Activated naive CD8-positive, alpha-beta T cell treated with anti-CD3 and anti-CD28 coated beads, Interleukin-2, amount 10 ng/mL, durations not matched to agents 7 days and 5 days (primary cell): ENCODE results near the gene CD9. TPM values are rescaled to one million over a fixed set of nuclear protein-coding genes. Genes with fewer than 3 reads are reported as not detected.

Experiments
- ATAC-seq: fragments of 150-1000 bp; cut with Tn5 transposase; one replicate; pipeline ENCODE4 v1.10.0; 2021; ENCODE audit warnings: low read depth, moderate library complexity
- POLR2A ChIA-PET: fragments of 350-600 bp; sonication (Branson Sonifier 250); formaldehyde crosslinking; loops from one replicate; lab custom pipeline; 2021; ENCODE audit warnings: antibody characterized with exemption; lab: Charles Lee
- DNase-seq: peaks from one replicate; pipeline ENCODE4 v3.0.0; 2021
- H3K27ac Mint-ChIP-seq: one replicate; pipeline ENCODE4 v1.8.0; 2022; ENCODE audit warnings: mild to moderate bottlenecking, mixed read lengths
- H3K27me3 Mint-ChIP-seq: one replicate; pipeline ENCODE4 v1.8.0; 2022; ENCODE audit warnings: mild to moderate bottlenecking, moderate library complexity, mixed read lengths
- H3K36me3 Mint-ChIP-seq: one replicate; pipeline ENCODE4 v1.8.0; 2021; ENCODE audit warnings: mild to moderate bottlenecking, mixed read lengths
- H3K4me1 Mint-ChIP-seq: one replicate; pipeline ENCODE4 v1.8.0; 2021; ENCODE audit warnings: mixed read lengths
- H3K4me3 Mint-ChIP-seq: one replicate; pipeline ENCODE4 v1.8.0; 2022; ENCODE audit warnings: mild to moderate bottlenecking, moderate library complexity, mixed read lengths
- H3K9me3 Mint-ChIP-seq: one replicate; pipeline ENCODE4 v1.8.0; 2021; ENCODE audit warnings: mixed read lengths
- total RNA-seq, 2 experiments: library from RNA; stranded (reverse); gene quantifications; one replicate each; pipeline ENCODE4 v1.2.3, GENCODE V29; 2021

CD9 gene
- total RNA-seq, 2 experiments from 2014 or later = 8.8 to 14.0 TPM

DNA sequence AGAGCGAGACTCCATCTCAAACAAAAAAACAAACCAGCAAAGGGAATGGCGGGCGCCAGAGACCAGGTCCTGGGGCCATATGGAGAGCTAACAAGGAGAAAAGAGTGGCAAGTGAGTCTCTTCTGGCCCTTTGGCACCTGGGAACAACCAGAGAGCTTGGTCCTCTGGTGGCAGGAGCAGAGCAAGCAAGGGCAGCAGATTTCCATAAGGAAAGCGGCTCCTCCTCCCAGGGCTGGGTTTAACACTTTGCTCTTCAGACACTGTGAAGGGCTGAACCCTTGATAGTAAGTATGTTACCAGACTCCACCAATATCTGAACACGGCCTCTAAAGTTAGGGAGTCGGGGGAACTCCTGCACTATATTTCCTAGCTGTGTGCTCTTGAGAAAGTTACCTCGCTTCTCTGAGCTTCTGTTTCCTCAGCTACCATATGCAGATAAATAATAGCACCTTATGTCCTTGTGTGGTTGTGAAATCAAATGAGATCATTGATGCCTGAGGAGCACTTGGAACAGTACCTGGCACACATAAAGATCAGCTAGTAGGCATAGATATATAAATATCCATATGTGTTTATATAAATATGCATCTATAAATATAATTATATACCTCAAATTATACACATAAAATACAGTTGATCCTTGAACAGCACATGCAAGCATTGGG, 76.9 kb downstream of the CD9 start:
- no peaks in the 10 kb centered on the region for H3K9me3 Mint-ChIP-seq
- H3K36me3 Mint-ChIP-seq = no peaks in the 10 kb centered on the region
- ATAC-seq (no peak), DNase-seq (no peak)
- POLR2A ChIA-PET = no interaction called here
- no peaks in the 10 kb centered on the region for H3K4me1 Mint-ChIP-seq
- no peak overlapping the region for H3K4me3 Mint-ChIP-seq
- peaks cover 38% of the 10 kb centered on the region for H3K27me3 Mint-ChIP-seq
- H3K27ac Mint-ChIP-seq = no peak overlapping the region

GRCh38 chr12:6277982-6278438, 77.8 kb downstream of the CD9 start:
- peaks cover 38% of the 10 kb centered on the region for H3K27me3 Mint-ChIP-seq
- H3K36me3 Mint-ChIP-seq = no peaks in the 10 kb centered on the region
- no peak for ATAC-seq
- H3K4me1 Mint-ChIP-seq = no peaks in the 10 kb centered on the region
- no peaks in the 10 kb centered on the region for H3K9me3 Mint-ChIP-seq
- DNase-seq = no peak
- POLR2A ChIA-PET = interaction anchor here (1.6 kb wide), 1 partner anchor 88 kb away, joined by 3 read pairs; no protein-coding TSS in a partner anchor
- H3K4me3 Mint-ChIP-seq = peak overlapping the region; percentile 74
- H3K27ac Mint-ChIP-seq = no peak overlapping the region

DNA sequence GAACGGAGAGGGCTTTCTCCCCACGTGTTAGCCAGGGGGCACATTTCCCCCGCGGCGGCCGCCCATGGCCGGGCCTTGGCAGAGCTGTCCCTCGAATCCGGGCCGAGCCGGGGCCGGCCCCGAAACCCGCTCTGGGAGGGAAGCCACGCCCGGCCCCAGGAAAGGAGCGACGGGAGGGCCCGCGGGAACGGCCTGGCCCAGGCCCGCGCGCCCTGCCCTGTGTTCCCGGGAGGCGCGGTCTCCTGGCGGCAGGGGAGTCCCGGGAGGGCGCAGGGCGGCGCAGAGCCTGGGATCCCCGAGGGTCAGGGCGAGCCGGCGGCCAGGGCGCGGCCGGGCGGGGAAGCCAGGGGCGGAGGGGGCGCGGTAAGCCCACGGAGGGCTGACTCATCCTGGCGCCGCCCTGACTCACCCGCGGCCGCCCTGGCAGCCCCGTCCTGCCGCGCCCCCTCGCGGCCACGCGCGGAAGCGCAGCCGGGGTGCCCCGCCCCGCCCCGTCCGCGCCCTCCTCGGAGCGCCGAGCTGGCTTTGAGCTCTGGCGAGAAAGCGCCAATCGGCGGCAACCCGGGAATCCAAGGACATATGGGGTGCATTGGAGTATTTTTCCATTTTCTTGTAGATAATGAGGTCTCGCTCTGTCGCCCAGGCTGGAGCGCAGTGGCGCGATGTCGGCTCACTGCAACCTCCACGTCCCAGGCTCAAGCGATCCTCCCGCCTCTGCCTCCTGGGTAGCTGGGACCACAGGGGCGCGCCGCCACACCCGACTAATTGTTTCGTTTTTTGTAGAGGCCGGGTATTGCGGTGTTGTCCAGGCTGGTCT, 78.4 kb downstream of the CD9 start:
- H3K27ac Mint-ChIP-seq = no peak overlapping the region
- no peaks in the 10 kb centered on the region for H3K4me1 Mint-ChIP-seq
- peaks cover 36% of the 10 kb centered on the region for H3K27me3 Mint-ChIP-seq
- H3K36me3 Mint-ChIP-seq = no peaks in the 10 kb centered on the region
- peak overlapping the region; percentile 74 for H3K4me3 Mint-ChIP-seq
- DNase-seq = peak; percentile 98
- H3K9me3 Mint-ChIP-seq = no peaks in the 10 kb centered on the region
- peak; percentile 95 for ATAC-seq
- POLR2A ChIA-PET = interaction anchor here (1.6 kb wide), 1 partner anchor 88 kb away, joined by 3 read pairs; no protein-coding TSS in a partner anchor

- Mint-ChIP-seq H3K4me3 (peak overlapping the region; percentile 18), H3K4me1 (no peaks in the 10 kb centered on the region), H3K27me3 (peaks cover 34% of the 10 kb centered on the region), H3K27ac (no peak overlapping the region), H3K36me3 (no peaks in the 10 kb centered on the region), H3K9me3 (no peaks in the 10 kb centered on the region)
- POLR2A ChIA-PET = interaction anchor here (1.6 kb wide), 1 partner anchor 89 kb away, joined by 3 read pairs; no protein-coding TSS in a partner anchor
- ATAC-seq (no peak), DNase-seq (no peak)
Measured at GRCh38 chr12:6279256-6279628, 79.0 kb downstream of the CD9 start.

DNA sequence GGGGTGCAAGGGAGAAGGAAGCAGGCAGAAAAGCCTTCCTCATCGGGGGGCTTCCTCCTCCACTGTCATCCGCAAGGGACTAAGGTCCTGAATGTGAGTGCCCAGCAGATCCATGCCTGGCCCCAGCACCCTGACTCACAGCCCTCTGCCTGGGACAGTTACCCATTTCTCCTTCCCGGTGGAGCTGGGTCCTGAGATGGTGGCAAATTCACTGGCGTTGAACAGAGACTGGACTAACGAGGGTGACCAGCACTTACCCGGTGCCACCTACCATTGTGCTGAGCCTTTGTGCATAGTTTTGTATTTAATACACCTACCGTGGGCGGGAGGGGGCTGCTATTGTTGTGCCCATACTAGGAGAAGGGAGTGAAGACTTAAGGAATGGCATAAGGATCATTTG, 79.4 kb downstream of the CD9 start:
- H3K4me1 Mint-ChIP-seq = peaks cover under 1% of the 10 kb centered on the region
- H3K9me3 Mint-ChIP-seq = no peaks in the 10 kb centered on the region
- DNase-seq = no peak
- H3K27ac Mint-ChIP-seq = no peak overlapping the region
- no peaks in the 10 kb centered on the region for H3K36me3 Mint-ChIP-seq
- POLR2A ChIA-PET = no interaction called here
- H3K27me3 Mint-ChIP-seq = peaks cover 34% of the 10 kb centered on the region
- H3K4me3 Mint-ChIP-seq = no peak overlapping the region
- no peak for ATAC-seq

DNA sequence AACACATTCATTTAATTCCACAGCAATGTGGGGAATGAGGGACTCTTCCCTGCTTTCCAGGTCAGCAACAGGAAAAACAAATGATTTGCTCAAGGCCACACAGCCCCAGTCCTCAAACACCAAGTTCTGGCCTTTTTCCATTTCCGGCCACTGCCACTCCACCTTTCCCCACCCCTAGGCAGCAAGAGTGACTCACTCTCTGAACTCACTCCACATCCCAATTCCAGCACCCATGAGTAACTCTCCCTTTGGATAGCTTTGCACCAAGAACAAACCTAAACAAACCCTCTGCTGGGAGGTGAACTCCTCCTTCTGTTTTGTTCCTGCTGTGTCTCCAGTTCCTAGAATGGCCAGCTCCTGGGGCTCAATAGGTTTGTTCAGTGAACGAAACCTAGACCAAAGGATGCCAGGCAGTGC, 79.9 kb downstream of the CD9 start:
- Mint-ChIP-seq H3K27me3 (peaks cover 35% of the 10 kb centered on the region), H3K27ac (no peak overlapping the region), H3K4me1 (peaks cover 3% of the 10 kb centered on the region), H3K4me3 (no peak overlapping the region), H3K36me3 (no peaks in the 10 kb centered on the region), H3K9me3 (no peaks in the 10 kb centered on the region)
- POLR2A ChIA-PET = no interaction called here
- ATAC-seq (no peak), DNase-seq (no peak)

GRCh38 chr12:6280672-6281071, 80.5 kb downstream of the CD9 start:
- Mint-ChIP-seq H3K9me3 (no peaks in the 10 kb centered on the region), H3K27ac (no peak overlapping the region), H3K27me3 (peaks cover 36% of the 10 kb centered on the region), H3K4me1 (peaks cover 4% of the 10 kb centered on the region), H3K4me3 (no peak overlapping the region), H3K36me3 (no peaks in the 10 kb centered on the region)
- no peak for ATAC-seq
- POLR2A ChIA-PET = no interaction called here
- DNase-seq = no peak

DNA sequence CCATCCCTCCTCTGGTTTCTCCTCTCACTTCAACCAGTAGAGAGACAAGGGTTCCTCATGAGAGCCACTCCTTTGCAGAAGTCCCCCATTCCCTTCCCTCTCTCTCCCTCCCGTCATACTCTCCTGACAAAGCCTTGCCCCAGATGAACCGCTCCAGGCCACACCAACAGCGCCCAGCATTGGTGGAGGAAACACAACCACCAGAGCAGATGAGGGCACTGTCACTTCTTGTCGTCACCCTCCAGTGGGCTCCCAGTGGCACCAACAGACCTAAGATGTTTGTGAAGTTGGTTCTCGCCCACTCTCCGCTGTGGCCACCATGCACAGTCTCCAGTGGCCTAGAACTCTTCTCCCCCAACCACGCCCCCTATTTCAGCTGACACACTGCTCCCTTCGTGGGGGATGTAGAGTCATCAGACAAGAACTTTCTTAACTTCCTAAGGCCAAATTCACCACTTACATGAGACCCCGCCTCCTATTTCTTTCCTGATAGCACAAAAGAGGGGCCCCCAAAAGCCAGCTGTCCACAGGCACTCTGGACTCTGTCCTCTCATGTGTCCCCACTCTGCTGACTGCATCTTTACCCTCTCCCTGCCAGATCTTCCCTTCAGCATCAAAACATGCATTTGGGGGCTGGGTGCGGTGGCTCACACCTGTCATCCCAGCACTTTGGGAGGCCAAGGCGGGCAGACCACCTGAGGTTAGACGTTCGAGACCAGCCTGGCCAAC, 81.0 kb downstream of the CD9 start:
- peaks cover 4% of the 10 kb centered on the region for H3K4me1 Mint-ChIP-seq
- peaks cover 30% of the 10 kb centered on the region for H3K27me3 Mint-ChIP-seq
- POLR2A ChIA-PET = no interaction called here
- no peaks in the 10 kb centered on the region for H3K36me3 Mint-ChIP-seq
- no peak overlapping the region for H3K27ac Mint-ChIP-seq
- ATAC-seq (no peak), DNase-seq (no peak)
- H3K9me3 Mint-ChIP-seq = no peaks in the 10 kb centered on the region
- H3K4me3 Mint-ChIP-seq = no peak overlapping the region

DNA sequence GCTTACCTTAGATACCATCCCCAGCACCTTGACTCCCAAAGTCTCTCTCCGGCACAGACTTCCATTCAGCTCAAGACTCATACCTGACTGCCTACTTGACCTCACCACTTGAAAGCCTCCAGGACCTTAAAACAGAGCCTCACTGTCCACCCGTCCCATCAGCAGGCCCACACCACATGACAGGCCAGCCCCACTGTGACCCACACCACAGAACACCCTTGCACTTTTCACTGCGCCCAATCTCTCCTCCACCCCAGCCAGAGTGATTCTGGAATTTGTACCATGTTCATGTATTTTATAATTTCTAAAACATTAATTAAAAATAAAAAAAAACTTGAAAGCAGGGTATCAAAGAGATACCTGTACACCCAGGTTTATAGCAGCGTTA, 82.2 kb downstream of the CD9 start:
- Mint-ChIP-seq H3K36me3 (no peaks in the 10 kb centered on the region), H3K27ac (no peak overlapping the region), H3K4me1 (peaks cover 4% of the 10 kb centered on the region), H3K4me3 (no peak overlapping the region), H3K27me3 (peaks cover 20% of the 10 kb centered on the region), H3K9me3 (no peaks in the 10 kb centered on the region)
- DNase-seq = no peak
- ATAC-seq = no peak
- POLR2A ChIA-PET = no interaction called here

DNA sequence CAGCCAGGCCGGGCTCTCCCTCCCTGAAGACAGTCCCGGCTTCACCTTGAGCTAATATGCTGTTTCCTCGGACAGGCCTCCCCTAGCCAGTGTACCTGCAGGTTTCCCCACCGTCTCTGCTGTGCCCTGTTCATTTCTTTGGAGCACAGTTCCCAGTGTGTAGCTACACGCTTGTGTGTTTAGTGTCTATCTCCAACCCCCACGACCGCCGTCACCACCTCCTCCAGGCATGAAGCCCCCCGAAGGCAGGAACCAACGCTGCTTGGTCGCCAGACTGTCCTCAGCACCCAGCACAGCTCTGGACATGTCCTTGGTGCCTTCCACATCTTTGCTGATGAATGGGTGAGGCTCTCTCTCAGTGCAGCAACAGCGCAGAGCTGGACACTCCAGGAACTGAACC, 84.1 kb downstream of the CD9 start:
- DNase-seq (no peak), ATAC-seq (no peak)
- POLR2A ChIA-PET = no interaction called here
- no peaks in the 10 kb centered on the region for H3K9me3 Mint-ChIP-seq
- H3K4me1 Mint-ChIP-seq = peaks cover 4% of the 10 kb centered on the region
- no peaks in the 10 kb centered on the region for H3K36me3 Mint-ChIP-seq
- H3K27me3 Mint-ChIP-seq = peaks cover 21% of the 10 kb centered on the region
- H3K4me3 Mint-ChIP-seq = no peak overlapping the region
- H3K27ac Mint-ChIP-seq = no peak overlapping the region

- DNase-seq (peak; percentile 55), ATAC-seq (peak; percentile 69)
- peaks cover 4% of the 10 kb centered on the region for H3K4me1 Mint-ChIP-seq
- H3K4me3 Mint-ChIP-seq = no peak overlapping the region
- H3K36me3 Mint-ChIP-seq = no peaks in the 10 kb centered on the region
- H3K27ac Mint-ChIP-seq = no peak overlapping the region
- H3K27me3 Mint-ChIP-seq = peaks cover 16% of the 10 kb centered on the region
- no peaks in the 10 kb centered on the region for H3K9me3 Mint-ChIP-seq
- POLR2A ChIA-PET = no interaction called here
Measured at GRCh38 chr12:6285063-6285477, 84.9 kb downstream of the CD9 start.

GRCh38 chr12:6285532-6286306, 85.5 kb downstream of the CD9 start:
- ATAC-seq = no peak
- H3K27ac Mint-ChIP-seq = no peak overlapping the region
- DNase-seq = no peak
- no peaks in the 10 kb centered on the region for H3K9me3 Mint-ChIP-seq
- POLR2A ChIA-PET = no interaction called here
- H3K36me3 Mint-ChIP-seq = no peaks in the 10 kb centered on the region
- peaks cover 16% of the 10 kb centered on the region for H3K27me3 Mint-ChIP-seq
- H3K4me1 Mint-ChIP-seq = peaks cover 4% of the 10 kb centered on the region
- H3K4me3 Mint-ChIP-seq = no peak overlapping the region
